Esophagus squamous epithelium (tissue), 4 donors: Measurements from ENCODE around the gene TBC1D5.

Experiments
- CTCF ChIP-seq, 6 experiments: fragments of 450-650 bp in 4 of 6; fragments of 200-600 bp in 2 of 6; sonication (generic) in 2 of 6; IDR thresholded peaks; one replicate each; pipeline ENCODE4 v1.5.1; 2016 to 2019; ENCODE audit warnings: antibody characterized with exemption in 6 of 6, mild to moderate bottlenecking in 4 of 6, moderate library complexity in 4 of 6
- POLR2A ChIP-seq, 4 donors: fragments of 450-650 bp; IDR thresholded peaks; one replicate each; pipeline ENCODE4 v1.6.1; 2017; ENCODE audit warnings: antibody characterized with exemption in 4 of 4, mild to moderate bottlenecking in 4 of 4, moderate library complexity in 3 of 4

- TF ChIP-seq CTCF (IDR thresholded peaks at IDR 0.05) = no peak
- no peak for TF ChIP-seq POLR2A (IDR thresholded peaks at IDR 0.05)
Measured at GRCh38 chr3:17190353-17191078, 551.9 kb downstream of the TBC1D5 start.
